Hindlimb muscle (tissue), 1 donor: Measurements from ENCODE around the gene HLA-DMA. TPM values are rescaled to one million over a fixed set of nuclear protein-coding genes. Genes with fewer than 3 reads are reported as not detected.

Experiments
- DNase-seq: peaks from one replicate; pipeline ENCODE4 v3.0.0-alpha.2; 2013
- polyA plus RNA-seq: library from polyadenylated mRNA; unstranded; fragments of 120-200 nt; gene quantifications from one replicate; pipeline ENCODE4 v1.2.1, GENCODE V29; 2013; ENCODE audit not compliant: insufficient read length

HLA-DMA gene
- polyA plus RNA-seq, 1 donor, result 9.5 TPM

DNA sequence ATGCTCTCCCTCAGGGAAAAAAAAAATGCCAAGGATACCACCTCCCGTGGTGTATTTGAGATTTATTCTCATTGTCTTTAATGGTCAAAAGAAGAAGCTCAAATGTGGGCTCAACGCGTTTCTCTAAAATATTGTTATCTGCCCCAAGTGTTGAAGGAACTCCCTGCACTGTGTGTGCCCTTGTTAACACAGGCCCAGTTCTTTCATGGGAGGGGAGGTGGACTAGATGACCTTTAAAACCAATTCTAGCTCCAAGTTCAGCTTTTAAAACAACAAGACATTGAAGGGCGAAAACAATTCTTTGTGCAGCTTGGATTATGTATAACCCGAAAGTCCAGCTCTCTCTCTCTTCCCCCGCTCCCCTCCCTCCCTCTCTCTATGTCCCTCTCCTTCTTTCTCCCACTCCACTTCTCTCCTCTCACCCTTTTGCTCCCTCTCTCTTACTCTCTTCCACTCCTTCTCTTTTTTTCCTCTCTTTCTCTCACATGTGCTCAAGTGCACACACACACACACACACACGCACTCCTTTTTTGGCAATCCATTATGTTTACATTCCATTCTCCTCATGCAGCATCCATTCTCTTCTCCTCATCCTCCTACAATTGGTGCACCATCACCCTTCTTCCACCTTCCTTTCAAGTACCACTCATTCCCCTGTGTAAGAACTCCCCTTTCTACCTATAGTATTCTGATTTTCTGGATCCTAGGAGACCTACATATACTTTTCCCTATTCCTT lies 20.6 kb downstream of the HLA-DMA start:
- DNase-seq, result no peak

DNA sequence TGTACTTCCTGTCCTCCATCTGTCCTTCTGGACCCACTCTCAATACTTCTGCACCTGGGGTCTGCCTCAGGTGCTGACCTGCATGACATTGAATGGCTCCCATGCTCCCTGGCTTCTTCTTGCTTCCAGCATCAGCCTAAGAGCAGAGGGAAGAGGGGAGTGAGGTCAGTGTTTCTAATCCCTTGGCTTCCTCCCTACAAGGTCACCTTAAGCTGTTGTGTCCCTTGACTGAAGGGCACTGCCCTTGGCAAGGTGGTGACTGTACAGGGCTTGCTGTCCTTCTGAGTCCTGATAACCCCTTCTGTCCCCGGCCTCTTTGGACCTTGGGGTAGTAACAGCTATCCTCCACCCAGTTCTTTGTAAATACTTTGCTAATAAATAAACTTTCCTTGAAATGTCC lies 21.7 kb downstream of the HLA-DMA start:
- DNase-seq, result no peak

DNA sequence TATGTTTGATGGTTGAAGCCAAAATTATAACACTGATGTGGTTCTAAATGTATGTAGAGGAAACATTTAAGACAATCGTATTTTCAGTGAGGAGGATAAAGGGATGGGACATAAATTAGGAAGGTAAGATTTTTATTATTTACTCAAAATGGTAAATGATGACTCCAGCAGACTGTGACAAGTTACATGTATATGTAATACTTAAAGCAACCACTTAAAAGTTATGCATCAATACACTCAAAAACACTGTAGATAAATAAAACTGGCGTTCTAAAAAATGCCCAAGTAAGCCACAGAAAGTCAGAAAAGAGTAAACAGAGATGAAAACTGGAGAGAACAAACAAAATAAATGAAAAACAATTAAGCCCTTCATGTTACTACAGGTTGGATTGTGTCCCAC lies 30.8 kb downstream of the HLA-DMA start:
- DNase-seq, result no peak

DNA sequence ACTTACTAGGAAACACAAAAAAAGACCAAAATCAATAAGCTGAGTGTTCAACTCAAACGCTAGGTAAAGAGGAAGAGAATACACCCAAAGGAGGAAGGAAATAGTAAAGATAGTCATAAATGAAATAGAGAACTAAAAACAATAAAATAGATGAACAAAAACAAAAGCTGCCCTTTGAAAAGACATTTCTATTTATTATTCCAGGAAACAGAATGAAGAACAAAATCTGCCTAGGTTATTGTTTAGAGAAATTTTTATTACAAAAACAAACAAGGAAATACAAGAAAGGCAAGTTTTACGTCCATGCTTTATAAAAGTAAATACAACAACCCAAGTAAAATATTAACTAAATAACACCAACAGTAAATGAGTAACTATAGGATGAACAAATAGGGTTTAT lies 32.2 kb downstream of the HLA-DMA start:
- DNase-seq, result no peak

DNA sequence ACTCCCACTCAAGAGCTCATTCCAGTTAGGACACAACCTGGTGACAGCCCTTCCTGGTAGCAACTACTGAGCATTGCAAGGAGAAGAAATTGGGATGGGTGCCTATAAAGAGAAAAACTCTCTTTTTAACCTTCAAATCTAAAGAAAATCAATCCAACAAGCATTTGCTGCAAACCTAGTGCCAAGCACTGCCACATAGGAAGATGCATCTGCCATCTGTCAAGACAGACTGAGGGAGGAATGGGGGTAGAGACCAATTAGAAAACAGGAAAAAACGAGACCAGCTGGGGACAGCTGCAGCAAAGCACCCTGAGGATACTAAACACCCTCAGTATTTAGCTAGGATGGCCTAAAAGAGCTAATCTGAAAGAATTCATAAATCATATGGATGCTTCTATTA lies 39.9 kb downstream of the HLA-DMA start:
- no peak for DNase-seq

DNA sequence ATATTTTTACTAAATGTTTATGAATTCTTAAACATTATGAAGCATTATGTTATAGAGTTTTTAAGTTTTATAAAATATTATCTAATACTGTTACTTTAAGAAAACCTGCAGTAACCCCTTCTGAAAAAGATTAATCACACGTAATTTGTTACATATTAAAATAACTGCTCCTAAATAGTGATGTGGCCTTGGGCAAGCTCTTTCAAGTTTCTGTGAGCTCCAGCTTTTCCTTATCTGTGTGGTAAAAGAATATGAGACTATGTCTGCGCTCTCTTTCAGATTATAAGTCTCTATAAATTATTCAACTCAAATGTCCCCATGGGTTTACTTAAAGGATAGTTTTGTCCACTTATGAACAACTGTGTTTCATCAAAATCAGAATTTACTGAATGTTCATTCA lies 44.0 kb downstream of the HLA-DMA start:
- DNase-seq, result no peak

DNA sequence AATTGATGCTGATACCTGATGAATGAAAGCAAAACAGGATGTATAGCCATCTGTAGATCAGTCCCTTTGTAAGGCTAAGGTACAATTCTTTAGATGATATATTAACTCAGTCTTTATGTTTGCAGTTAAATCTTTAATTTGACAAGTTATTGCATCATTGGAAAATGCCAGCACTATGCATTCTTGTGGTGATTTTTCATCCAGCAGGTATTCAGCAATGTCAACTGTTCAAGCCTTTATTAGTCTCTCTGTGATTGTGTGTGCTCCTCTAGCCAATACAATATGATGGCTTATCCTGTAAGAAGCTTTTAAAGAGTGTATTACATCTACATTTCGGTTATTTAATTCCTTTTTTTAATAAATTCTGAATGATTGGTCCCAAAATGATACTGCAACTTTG lies 46.4 kb downstream of the HLA-DMA start:
- DNase-seq, result no peak

DNA sequence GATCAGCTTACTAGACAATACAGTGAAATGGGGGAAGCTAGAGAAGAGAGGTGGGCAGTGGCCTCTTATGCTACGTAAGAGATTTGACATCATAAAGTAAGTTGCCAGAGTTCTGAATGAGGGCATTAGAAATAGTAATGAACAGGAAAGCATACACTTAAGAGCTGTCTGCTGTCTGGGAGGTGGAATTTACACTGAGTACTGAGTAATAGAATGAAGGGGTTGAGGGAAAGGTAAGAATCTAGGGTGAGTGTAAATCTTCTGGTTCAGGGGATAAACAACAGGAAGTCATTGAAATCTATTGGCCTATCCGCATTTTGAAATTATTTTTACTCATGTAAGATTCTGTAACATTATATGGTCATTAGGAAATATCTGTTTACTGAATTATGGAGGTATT lies 47.8 kb downstream of the HLA-DMA start:
- DNase-seq, result no peak

DNA sequence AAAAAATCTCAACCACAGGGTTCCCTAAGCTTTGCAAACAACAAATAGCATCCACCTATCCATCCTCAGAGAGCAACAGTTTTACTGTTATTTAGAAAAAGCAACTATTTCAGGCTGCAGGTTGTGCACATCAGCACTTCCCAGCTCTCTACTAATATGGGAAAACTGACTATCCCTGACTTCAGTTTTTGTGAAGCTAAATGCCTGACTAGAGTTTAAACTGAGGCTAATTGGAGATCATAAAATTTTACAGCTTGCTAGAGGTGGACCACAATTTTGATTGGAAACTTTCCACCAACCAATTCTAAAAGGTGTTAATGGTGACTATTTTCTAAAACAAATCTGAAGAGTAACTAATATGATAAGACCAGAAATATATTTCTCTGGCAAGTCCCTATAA lies 48.9 kb downstream of the HLA-DMA start:
- no peak for DNase-seq

Other genes starting within 250 kb of the HLA-DMA start
- 1.3 TPM for gene HLA-DQA2, start 211.7 kb downstream of the HLA-DMA start, polyA plus RNA-seq
- gene HLA-DQB2, start 189.6 kb downstream of the HLA-DMA start, polyA plus RNA-seq, result 0.70 TPM
- not detected for gene HLA-DOB, start 136.1 kb downstream of the HLA-DMA start, polyA plus RNA-seq
- 8.1 TPM for gene TAP2, start 114.4 kb downstream of the HLA-DMA start, polyA plus RNA-seq
- gene PSMB8, start 109.0 kb downstream of the HLA-DMA start, polyA plus RNA-seq, result 13.9 TPM
- 8.6 TPM for gene TAP1, start 99.4 kb downstream of the HLA-DMA start, polyA plus RNA-seq
- 4.2 TPM for gene PSMB9, start 98.9 kb downstream of the HLA-DMA start, polyA plus RNA-seq
- gene HLA-DMB, start 12.1 kb downstream of the HLA-DMA start, polyA plus RNA-seq, result 11.5 TPM
- 160 TPM for gene BRD2, start 15.5 kb upstream of the HLA-DMA start, polyA plus RNA-seq
- gene HLA-DOA, start 56.5 kb upstream of the HLA-DMA start, polyA plus RNA-seq, result 1.8 TPM
- gene HLA-DPA1, start 120.6 kb upstream of the HLA-DMA start, polyA plus RNA-seq, result 34.8 TPM
- gene HLA-DPB1, start 122.9 kb upstream of the HLA-DMA start, polyA plus RNA-seq, result 19.2 TPM
- 49.7 TPM for gene COL11A2, start 239.4 kb upstream of the HLA-DMA start, polyA plus RNA-seq
- gene RXRB, start 247.6 kb upstream of the HLA-DMA start, polyA plus RNA-seq, result 42.0 TPM
- 65.8 TPM for gene SLC39A7, start 247.8 kb upstream of the HLA-DMA start, polyA plus RNA-seq